ENCODE measurements around the gene RAPGEF2.
"Not testable (repeated sequence)": the region's sequence is repeated elsewhere in the genome, so short reads cannot be mapped to it uniquely, and the experiment has no call there.

RAPGEF2 gene

DNA sequence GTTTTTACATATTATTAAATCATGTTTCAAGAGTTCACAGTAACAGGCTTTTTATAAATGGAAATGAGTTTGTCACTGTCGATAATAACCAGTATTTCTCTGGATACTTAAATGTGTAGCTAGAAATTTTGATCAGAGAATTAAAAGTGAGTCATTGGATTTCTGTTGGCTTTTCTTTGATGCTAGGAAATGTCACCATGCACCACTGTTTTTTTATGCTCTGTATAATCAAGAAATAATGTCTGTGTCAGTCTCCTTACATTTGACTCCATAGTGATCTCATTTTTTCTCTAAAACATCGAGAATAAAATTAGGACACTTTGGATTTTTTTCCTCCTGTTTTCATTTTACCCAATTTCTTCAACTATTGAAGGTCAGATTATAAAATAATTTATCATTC is 234.2 kb downstream of the RAPGEF2 start:
- no peak for DNase-seq

GRCh38 chr4:159341522-159341921 is 238.6 kb downstream of the RAPGEF2 start:
- DNase-seq: no peak

DNA sequence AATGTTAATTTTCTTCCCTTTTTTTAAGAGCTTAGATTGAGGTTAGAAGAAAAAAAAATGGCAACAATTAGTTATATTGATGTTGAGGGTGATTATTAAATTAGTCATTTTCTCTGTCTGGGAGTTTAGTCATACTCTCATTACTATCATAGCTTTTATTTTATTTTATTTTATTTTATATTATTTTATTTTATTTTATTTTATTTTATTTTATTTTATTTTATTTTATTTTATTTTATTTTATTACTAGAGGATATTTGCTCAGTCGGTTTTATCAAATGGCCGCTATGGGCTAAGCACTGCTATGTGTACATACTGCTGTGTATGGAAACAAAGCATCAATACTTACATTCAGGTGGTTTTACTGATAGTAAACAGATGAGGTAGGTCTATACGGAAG is 239.5 kb downstream of the RAPGEF2 start:
- no peak for DNase-seq

DNA sequence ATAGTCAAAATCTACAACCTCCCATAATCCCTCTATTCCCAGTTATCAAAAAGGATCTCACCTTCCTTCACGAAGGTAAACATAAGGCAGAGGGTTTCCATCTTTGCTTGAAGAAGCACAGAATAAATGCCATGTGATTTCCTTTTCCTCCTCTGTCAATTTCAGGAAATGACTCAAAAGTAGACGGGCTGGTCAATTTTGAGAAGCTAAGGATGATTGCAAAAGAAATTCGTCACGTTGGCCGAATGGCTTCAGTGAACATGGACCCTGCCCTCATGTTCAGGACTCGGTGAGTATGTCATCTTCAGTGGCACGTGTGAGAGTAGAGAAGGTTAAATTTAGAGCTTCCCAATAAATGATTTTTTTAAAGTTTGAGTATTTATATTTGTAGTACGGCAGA is 240.2 kb downstream of the RAPGEF2 start:
- DNase-seq: no peak

- no peak for DNase-seq
Measured at GRCh38 chr4:159344877-159345276, 242.0 kb downstream of the RAPGEF2 start.

GRCh38 chr4:159346681-159347080 is 243.8 kb downstream of the RAPGEF2 start:
- DNase-seq: no peak

DNA sequence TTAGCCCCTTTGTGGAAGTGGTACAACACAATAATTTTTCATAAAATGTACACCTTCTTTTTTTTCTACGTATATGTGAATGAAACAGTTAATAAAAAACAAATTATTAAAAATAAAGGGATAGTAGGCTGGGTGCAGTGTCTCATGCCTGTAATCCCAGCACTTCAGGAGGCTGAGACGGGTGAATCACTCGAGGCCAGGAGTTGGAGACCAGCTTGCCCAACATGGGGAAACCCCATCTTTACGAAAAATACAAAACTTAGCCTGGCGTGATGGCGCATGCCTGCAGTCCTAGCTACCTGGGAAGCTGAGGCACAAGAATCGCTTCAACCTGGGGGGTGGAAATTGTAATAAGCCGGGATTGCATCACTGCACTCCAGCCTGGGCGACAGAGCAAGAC is 244.9 kb downstream of the RAPGEF2 start:
- DNase-seq: no peak

GRCh38 chr4:159349332-159349731 is 246.5 kb downstream of the RAPGEF2 start:
- DNase-seq: no peak

GRCh38 chr4:159352609-159353008 is 249.7 kb downstream of the RAPGEF2 start:
- no peak for DNase-seq

DNA sequence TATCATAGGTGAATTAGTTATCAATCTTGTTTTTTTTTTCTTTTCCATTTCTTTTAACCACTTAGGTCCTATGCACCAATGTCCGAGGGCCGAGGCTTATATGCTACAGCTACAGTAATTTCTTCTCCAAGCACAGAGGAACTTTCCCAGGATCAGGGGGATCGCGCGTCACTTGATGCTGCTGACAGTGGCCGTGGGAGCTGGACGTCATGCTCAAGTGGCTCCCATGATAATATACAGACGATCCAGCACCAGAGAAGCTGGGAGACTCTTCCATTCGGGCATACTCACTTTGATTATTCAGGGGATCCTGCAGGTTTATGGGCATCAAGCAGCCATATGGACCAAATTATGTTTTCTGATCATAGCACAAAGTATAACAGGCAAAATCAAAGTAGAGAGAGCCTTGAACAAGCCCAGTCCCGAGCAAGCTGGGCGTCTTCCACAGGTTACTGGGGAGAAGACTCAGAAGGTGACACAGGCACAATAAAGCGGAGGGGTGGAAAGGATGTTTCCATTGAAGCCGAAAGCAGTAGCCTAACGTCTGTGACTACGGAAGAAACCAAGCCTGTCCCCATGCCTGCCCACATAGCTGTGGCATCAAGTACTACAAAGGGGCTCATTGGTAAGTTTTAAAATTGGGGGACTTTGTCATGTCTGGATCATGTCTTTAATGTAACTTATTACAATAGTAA is 250.7 kb downstream of the RAPGEF2 start:
- DNase-seq: no peak

DNA sequence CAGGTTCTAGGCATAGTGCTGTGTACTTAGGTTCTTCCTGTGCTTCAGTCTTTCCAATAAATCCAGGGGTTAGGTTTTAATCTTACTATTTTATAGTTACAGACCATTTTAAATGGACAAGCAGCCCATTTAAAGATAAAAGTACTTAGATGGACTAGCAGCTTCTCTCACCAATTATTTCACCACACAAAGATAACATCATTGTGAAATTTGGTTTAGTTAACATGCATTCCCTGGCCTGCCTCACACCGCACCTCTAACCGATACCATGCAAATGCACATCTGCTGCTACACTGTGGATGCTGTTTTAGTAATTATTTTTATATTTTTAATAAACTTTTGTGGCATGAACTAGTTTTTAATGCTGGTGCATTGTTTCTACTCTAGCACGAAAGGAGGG is 252.6 kb downstream of the RAPGEF2 start:
- no peak for DNase-seq

- no peak for DNase-seq
Measured at GRCh38 chr4:159357350-159357749, 254.5 kb downstream of the RAPGEF2 start.

DNA sequence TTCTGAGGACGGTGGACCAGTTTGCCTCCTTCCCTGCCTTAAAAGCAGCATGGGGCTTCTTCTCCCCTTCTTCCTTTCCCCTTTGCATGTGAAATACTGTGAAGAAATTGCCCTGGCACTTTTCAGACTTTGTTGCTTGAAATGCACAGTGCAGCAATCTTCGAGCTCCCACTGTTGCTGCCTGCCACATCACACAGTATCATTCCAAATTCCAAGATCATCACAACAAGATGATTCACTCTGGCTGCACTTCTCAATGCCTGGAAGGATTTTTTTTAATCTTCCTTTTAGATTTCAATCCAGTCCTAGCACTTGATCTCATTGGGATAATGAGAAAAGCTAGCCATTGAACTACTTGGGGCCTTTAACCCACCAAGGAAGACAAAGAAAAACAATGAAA is 255.3 kb downstream of the RAPGEF2 start:
- DNase-seq: no peak

GRCh38 chr4:159360549-159360948 is 257.7 kb downstream of the RAPGEF2 start:
- DNase-seq: no peak

- DNase-seq: no peak
Measured at GRCh38 chr4:159363361-159363760, 260.5 kb downstream of the RAPGEF2 start.

DNA sequence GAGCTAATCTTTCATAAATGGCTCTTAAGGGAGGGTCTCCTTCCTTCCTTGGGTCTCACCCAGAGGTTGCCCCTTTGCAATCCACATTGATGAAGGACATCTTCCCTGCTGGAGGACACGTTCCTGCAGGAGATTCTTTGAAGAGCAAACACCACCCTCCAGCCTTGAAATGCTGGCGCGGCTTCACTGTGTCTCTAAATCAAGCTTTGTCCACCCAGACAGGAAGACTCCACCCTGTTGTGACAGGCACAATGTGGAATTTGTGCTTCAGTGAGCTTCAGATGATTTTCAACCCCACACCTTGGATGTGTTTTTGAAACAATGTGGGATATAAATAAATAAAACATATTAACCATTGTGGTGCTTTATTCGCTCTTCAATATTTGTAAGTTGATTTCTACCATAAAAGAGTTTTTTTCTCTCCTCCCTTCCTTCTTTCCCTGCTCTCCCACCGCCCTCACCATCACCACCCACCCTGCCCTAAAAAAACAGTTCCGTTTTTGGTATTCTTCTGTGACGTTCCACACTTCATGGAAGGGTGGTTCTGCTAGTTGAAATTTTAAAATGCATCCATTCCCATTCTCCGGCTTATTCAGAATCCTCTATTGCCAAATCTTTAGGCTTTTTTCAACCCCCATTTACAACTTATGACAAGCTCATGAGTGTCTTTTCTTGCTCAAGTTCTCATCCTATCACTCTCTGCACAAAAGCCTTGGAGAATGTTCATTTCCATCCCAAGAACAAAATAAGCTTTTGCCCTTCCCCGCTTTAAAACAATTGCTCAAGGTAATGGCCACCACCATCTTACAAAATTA is 264.3 kb downstream of the RAPGEF2 start:
- DNase-seq: no peak

- no peak for DNase-seq
Measured at GRCh38 chr4:159367781-159368080, 264.9 kb downstream of the RAPGEF2 start.

DNA sequence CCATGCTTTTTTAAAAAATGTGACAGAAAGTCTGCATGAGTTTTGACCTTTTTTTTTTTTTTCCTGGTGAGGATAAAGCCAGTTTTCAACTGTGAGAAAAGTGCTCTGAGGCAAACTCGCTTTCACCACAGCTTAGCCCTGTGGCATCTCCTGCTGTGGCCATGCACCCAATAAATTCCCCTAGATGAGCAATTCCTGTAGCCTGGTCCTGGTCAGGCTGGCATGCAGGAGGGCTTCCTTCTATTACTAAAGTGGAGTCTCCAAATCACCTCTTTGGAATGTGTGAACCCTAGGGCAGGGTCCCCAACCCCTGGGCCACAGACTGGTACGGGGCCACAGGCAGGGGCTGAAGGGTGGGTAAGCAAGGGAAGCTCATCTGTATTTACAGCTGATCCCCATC is 265.4 kb downstream of the RAPGEF2 start:
- DNase-seq: no peak

DNA sequence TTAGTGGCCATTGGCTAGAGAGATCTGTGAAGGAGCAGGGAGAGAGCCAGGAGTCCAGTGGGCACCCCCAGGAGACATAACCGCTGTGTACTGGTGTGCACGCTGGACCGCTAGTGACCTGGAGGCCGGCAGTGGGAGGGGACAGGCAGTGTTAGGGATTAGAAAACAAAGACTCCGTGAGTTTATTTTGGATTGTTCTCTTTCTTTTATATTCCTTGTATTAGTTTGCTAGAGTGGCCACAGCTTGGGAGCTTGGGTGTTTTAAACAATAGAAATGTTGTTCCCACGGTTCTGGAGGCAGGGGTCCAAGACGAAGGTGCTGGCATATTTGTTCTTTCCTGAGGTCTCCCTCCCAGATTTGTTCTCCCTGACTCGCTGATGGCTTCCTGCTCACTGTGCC is 266.4 kb downstream of the RAPGEF2 start:
- no peak for DNase-seq

DNA sequence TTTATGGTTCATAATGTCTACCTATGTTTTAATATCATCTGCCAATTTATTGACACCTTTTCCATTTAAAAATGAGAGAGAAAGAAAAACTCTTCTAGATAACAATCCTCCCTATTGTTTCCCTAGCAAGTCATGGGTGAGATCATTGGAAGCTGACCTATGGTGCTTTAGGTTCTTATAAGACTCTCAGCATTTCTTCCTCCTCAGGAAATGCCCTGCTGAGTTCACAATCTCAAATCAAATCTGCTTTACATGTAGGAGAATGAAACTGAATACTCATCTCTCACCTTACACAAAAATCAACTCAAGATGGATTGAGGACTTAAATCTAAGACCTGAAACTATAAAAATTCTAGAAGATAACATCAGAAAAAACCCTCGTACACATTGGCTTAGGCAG is 267.4 kb downstream of the RAPGEF2 start:
- no peak for DNase-seq

GRCh38 chr4:159374749-159375530 is 272.1 kb downstream of the RAPGEF2 start:
- DNase-seq: no peak

GRCh38 chr4:159376289-159376688 is 273.4 kb downstream of the RAPGEF2 start:
- DNase-seq: no peak

- no peak for DNase-seq
Measured at GRCh38 chr4:159378056-159378616, 275.3 kb downstream of the RAPGEF2 start.

- not testable (repeated sequence) for DNase-seq
Measured at GRCh38 chr4:159379064-159379463, 276.2 kb downstream of the RAPGEF2 start.

All from NCI-H1694 treated with DMSO at 0.1 percent for 48 hours (cell line).